Measurements from ENCODE around the gene ZCCHC7. TPM values are rescaled to one million over a fixed set of nuclear protein-coding genes. Genes with fewer than 3 reads are reported as not detected.

ZCCHC7 gene
- total and polyA plus RNA-seq, 9 of the 15 experiments (the other 6 are each of a cell fraction or from before 2014, with no cell fraction given), result 34.1 to 68.9 (median 48.8) TPM

DNA sequence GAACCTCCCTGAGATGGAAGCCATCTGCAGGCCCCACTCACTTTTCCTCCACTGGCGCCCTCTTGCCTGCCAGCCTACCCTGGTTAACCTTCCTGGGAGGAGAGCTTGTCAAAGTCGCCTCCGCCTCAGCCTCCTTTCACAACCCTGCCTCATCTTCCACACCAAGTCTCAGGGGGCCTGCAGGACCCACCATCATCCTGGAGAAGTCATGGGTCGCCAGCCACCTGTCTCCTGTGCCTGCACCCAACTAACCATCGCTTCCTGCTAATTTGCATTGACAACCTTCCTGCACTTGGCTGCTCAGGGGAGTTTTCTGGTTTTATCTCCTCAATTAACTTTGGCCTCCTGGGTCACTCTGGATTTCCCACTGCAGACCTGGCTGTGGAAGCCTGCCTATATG is 249.3 kb downstream of the ZCCHC7 start:
- no peaks in the 10 kb centered on the region for H3K9me1 ChIP-seq (ENCODE audit: control insufficient read depth, insufficient read depth, low read length)
- H3K4me2 ChIP-seq (ENCODE audit: insufficient read depth, low read length), result no peak overlapping the region
- FAIRE-seq (no peak), DNase-seq (ENCODE audit: extremely low read depth in 1 of 4, low spot score in 3 of 4) (no peak), ATAC-seq (no peak)
- POLR2A ChIA-PET, result interaction anchor here (0.7 kb wide), 2 partner anchors 33 to 461 kb away, joined by 3 read pairs; no protein-coding TSS in a partner anchor
- no peaks in the 10 kb centered on the region for H3K79me2 ChIP-seq (ENCODE audit: control insufficient read depth, insufficient read depth, low read length)
- in situ Hi-C loops (cut with MboI), result no loop called here
- H3K9ac ChIP-seq (ENCODE audit: insufficient read depth in 1 of 2, low read depth in 2 of 2, low read length in 2 of 2), result no peak overlapping the region
- H3K9me3 ChIP-seq (replicated peaks; ENCODE audit: control insufficient read depth, insufficient read depth, low read depth, low read length), result no peaks in the 10 kb centered on the region
- no TSS peak for BruUV-seq (replicated peaks)
- H3K4me3 ChIP-seq, result no peak overlapping the region
- peaks cover 4 to 5% of the 10 kb centered on the region in 2 experiments; a peak in 2 of 5 replicates for H3K4me1 ChIP-seq (replicated peaks in 1 of 2; ENCODE audit: control insufficient read depth in 2 of 2, insufficient read depth in 2 of 2, low read length in 2 of 2)
- no peaks in the 10 kb centered on the region; a peak in 1 of 5 replicates for H3K27me3 ChIP-seq (ENCODE audit: control insufficient read depth in 2 of 2, insufficient read depth in 2 of 2, low read length in 2 of 2)
- WGBS (ENCODE audit: insufficient coverage, low coverage, missing lambda C conversion rate), result 36% methylated on average over 5 of the region's 5 CpGs
- no peak overlapping the region for H3K27ac ChIP-seq (ENCODE audit: extremely low read depth, low read depth, low read length)
- no peak overlapping the region for H2AFZ ChIP-seq (ENCODE audit: low read depth, low read length)
- intact Hi-C loops (cut with micrococcal nuclease), result no loop called here
- CTCF ChIA-PET (ENCODE audit: low intra/inter-chr PET ratio), result no interaction called here
- H3K36me3 ChIP-seq (ENCODE audit: control insufficient read depth, insufficient read depth, low read length), result no peaks in the 10 kb centered on the region
- H4K20me1 ChIP-seq (replicated peaks; ENCODE audit: control insufficient read depth, insufficient read depth, low read length), result no peaks in the 10 kb centered on the region
- TF ChIP-seq NKRF (IDR thresholded peaks at IDR 0.05; ENCODE audit: borderline replicate concordance), result no peak
- TF ChIP-seq ZNF24 (IDR thresholded peaks at IDR 0.05), result no peak
- TF ChIP-seq ZNF707 (CRISPR knock-in tag; conservative IDR thresholded peaks at IDR 0.05), result no peak
- no peak for TF ChIP-seq ZNF274 (IDR thresholded peaks at IDR 0.05; ENCODE audit: borderline replicate concordance, low read depth, low read length)
- TF ChIP-seq KLF1 (tag; IDR thresholded peaks at IDR 0.05), result no peak
- no peak for TF ChIP-seq ZNF217 (CRISPR knock-in tag; IDR thresholded peaks at IDR 0.05)
- TF ChIP-seq EWSR1 (IDR thresholded peaks at IDR 0.05; ENCODE audit: borderline replicate concordance, low read depth, partially characterized antibody), result no peak
- no peak for TF ChIP-seq ETS1 (conservative IDR thresholded peaks at IDR 0.05; ENCODE audit: control insufficient read depth, low read depth, low read length)
- no peak for TF ChIP-seq FOXM1 (IDR thresholded peaks at IDR 0.05; ENCODE audit: low read depth)
- no peak for TF ChIP-seq FOXM1 (CRISPR knock-in tag; IDR thresholded peaks at IDR 0.05; ENCODE audit: low read depth)
- TF ChIP-seq, protein P1, sequence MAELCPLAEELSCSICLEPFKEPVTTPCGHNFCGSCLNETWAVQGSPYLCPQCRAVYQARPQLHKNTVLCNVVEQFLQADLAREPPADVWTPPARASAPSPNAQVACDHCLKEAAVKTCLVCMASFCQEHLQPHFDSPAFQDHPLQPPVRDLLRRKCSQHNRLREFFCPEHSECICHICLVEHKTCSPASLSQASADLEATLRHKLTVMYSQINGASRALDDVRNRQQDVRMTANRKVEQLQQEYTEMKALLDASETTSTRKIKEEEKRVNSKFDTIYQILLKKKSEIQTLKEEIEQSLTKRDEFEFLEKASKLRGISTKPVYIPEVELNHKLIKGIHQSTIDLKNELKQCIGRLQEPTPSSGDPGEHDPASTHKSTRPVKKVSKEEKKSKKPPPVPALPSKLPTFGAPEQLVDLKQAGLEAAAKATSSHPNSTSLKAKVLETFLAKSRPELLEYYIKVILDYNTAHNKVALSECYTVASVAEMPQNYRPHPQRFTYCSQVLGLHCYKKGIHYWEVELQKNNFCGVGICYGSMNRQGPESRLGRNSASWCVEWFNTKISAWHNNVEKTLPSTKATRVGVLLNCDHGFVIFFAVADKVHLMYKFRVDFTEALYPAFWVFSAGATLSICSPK (IDR thresholded peaks at IDR 0.05; ENCODE audit: borderline replicate concordance), result no peak
- no peak for TF ChIP-seq DPF2 (IDR thresholded peaks at IDR 0.05)
- TF ChIP-seq FOXO4 (CRISPR knock-in tag; IDR thresholded peaks at IDR 0.05), result no peak
- no peak for TF ChIP-seq NCOA4 (IDR thresholded peaks at IDR 0.05; ENCODE audit: partially characterized antibody)
